Esophagus muscularis mucosa (tissue), 4 donors: ENCODE data around the gene TDRD1.

Source experiments
- EP300 ChIP-seq: sonication (generic); formaldehyde crosslinking; IDR thresholded peaks from one replicate; pipeline ENCODE4 v1.6.1; 2017; ENCODE audit warnings: antibody characterized with exemption
- POLR2A ChIP-seq: fragments of 450-650 bp; IDR thresholded peaks from one replicate; pipeline ENCODE4 v1.6.1; 2017; ENCODE audit warnings: antibody characterized with exemption, moderate library complexity, mild to moderate bottlenecking, low read depth
- POLR2AphosphoS5 ChIP-seq, 2 donors: sonication (generic); formaldehyde crosslinking; IDR thresholded peaks; one replicate each; pipeline ENCODE4 v1.6.1; 2017; ENCODE audit warnings: antibody characterized with exemption in 2 of 2
- TF ChIP-seq, protein P1 (sequence below), 3 experiments: fragments of 200-600 bp in 2 of 3; fragments of 450-650 bp in 1 of 3; sonication (generic) in 2 of 3; IDR thresholded peaks; one replicate each; pipeline ENCODE4 v1.5.1; 2017 to 2019; ENCODE audit warnings: antibody characterized with exemption in 3 of 3, mild to moderate bottlenecking in 2 of 3, moderate library complexity in 1 of 3

DNA sequence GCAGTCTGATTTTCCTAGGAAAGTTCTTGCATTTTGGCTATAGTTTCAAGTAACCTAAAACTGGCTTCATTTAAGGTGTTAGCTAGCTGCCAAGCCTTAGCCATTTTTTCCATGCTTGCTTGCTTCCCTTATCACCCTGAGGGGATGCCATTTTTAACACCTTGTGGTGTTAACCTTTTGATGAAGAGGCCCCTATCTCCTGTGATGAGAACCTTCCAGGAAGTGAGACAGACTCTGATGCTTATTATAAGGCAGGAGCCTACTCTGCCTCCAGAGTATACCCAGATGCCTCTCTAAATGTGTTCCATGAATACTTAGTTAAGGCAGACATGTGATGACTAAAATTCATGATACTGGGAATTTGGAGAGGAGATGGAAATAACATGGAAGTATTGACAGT, 55.0 kb downstream of the TDRD1 start:
- TF ChIP-seq, protein P1, sequence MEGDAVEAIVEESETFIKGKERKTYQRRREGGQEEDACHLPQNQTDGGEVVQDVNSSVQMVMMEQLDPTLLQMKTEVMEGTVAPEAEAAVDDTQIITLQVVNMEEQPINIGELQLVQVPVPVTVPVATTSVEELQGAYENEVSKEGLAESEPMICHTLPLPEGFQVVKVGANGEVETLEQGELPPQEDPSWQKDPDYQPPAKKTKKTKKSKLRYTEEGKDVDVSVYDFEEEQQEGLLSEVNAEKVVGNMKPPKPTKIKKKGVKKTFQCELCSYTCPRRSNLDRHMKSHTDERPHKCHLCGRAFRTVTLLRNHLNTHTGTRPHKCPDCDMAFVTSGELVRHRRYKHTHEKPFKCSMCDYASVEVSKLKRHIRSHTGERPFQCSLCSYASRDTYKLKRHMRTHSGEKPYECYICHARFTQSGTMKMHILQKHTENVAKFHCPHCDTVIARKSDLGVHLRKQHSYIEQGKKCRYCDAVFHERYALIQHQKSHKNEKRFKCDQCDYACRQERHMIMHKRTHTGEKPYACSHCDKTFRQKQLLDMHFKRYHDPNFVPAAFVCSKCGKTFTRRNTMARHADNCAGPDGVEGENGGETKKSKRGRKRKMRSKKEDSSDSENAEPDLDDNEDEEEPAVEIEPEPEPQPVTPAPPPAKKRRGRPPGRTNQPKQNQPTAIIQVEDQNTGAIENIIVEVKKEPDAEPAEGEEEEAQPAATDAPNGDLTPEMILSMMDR (IDR thresholded peaks at IDR 0.05), result no peak
- TF ChIP-seq POLR2AphosphoS5 (IDR thresholded peaks at IDR 0.05) (no peak), POLR2A (no peak), EP300 (no peak)
